Stimulated activated CD4-positive, alpha-beta T cell treated with anti-CD3 and anti-CD28 coated beads, Interleukin-1b, Interleukin-23, amount 100 ng/mL, for 1 hour (primary cell): Measurements from ENCODE around the gene ZBTB33.

Source experiments
- DNase-seq, 2 donors: peaks; one replicate each; pipeline ENCODE4 v3.0.0-alpha.2; 2020; ENCODE audit warnings: low read depth in 2 of 2

The ZBTB33 gene

GRCh38 chrX:120250522-120251271, at the start of gene ZBTB33:
Gene ZBTB33 (plus strand): TSS chrX:120250812. CDS start chrX:120253416, 2,604 bp downstream.
- peak; percentile 56 to 59 for DNase-seq

- DNase-seq: no peak
These were observed 49.8 kb upstream of the ZBTB33 start for GRCh38 chrX:120200851-120201250.

GRCh38 chrX:120205816-120206753, 44.5 kb upstream of the ZBTB33 start:
- DNase-seq: no peak

- DNase-seq: no peak
These were observed 43.5 kb upstream of the ZBTB33 start for GRCh38 chrX:120207009-120207605.

GRCh38 chrX:120213438-120214265, 37.0 kb upstream of the ZBTB33 start:
- DNase-seq: peak in 1 of 2 donors; percentile 35

GRCh38 chrX:120223374-120223773, 27.2 kb upstream of the ZBTB33 start:
- no peak for DNase-seq

GRCh38 chrX:120224388-120224787, 26.2 kb upstream of the ZBTB33 start:
- DNase-seq: no peak

GRCh38 chrX:120228187-120228908, 22.3 kb upstream of the ZBTB33 start:
- DNase-seq: no peak

GRCh38 chrX:120235284-120235683, 15.3 kb upstream of the ZBTB33 start:
- no peak for DNase-seq

- no peak for DNase-seq
These were observed 13.7 kb upstream of the ZBTB33 start for GRCh38 chrX:120236687-120237479.

- no peak for DNase-seq
These were observed 11.7 kb upstream of the ZBTB33 start for GRCh38 chrX:120238933-120239332.

GRCh38 chrX:120242813-120243212, 7.8 kb upstream of the ZBTB33 start:
- DNase-seq: no peak

GRCh38 chrX:120244395-120244734, 6.2 kb upstream of the ZBTB33 start:
- DNase-seq: no peak

GRCh38 chrX:120244735-120245498, 5.7 kb upstream of the ZBTB33 start:
- no peak for DNase-seq

- no peak for DNase-seq
These were observed 929 bp downstream of the ZBTB33 start for GRCh38 chrX:120251471-120252011.

GRCh38 chrX:120253784-120254183, 3.2 kb downstream of the ZBTB33 start:
- DNase-seq: no peak

- DNase-seq: no peak
These were observed 9.8 kb downstream of the ZBTB33 start for GRCh38 chrX:120260369-120260768.

- DNase-seq: no peak
These were observed 12.5 kb downstream of the ZBTB33 start for GRCh38 chrX:120262859-120263708.
